ENCODE data around the gene LRRC15. TPM values are rescaled to one million over a fixed set of nuclear protein-coding genes. Genes with fewer than 3 reads are reported as not detected.

Gene LRRC15
- total RNA-seq, 2 donors from 2014 or later: 0.11 TPM; not detected in 1

- Mint-ChIP-seq H3K27ac (no peak overlapping the region), H3K4me3 (no peak overlapping the region), H3K9me3 (no peaks in the 10 kb centered on the region), H3K4me1 (peaks cover 10% of the 10 kb centered on the region), H3K36me3 (ENCODE audit: low read depth) (no peaks in the 10 kb centered on the region), H3K27me3 (ENCODE audit: insufficient read depth) (peaks cover 48% of the 10 kb centered on the region)
- WGBS, 2 experiments (ENCODE audit: insufficient coverage in 1 of 2, insufficient read length in 1 of 2): 92 to 95% methylated on average over 5 to 7 of the region's 7 CpGs
- H3K4me3 ChIP-seq (ENCODE audit: low read length): no peak overlapping the region
- no peak overlapping the region for H3K27ac ChIP-seq (ENCODE audit: low read depth, low read length)
- no peak for TF ChIP-seq CTCF (conservative IDR thresholded peaks at IDR 0.05)
- no peaks in the 10 kb centered on the region for H3K4me1 ChIP-seq (ENCODE audit: control insufficient read depth, insufficient read depth, low read length)
- peaks cover 13% of the 10 kb centered on the region for H3K27me3 ChIP-seq (ENCODE audit: control insufficient read depth, insufficient read depth, low read length, poor library complexity, severe bottlenecking)
- DNase-seq: no peak
- no peak overlapping the region for H3K9ac ChIP-seq (ENCODE audit: extremely low read depth, low read length, poor library complexity, severe bottlenecking)
- H3K36me3 ChIP-seq (ENCODE audit: control insufficient read depth, insufficient read depth, low read length): no peaks in the 10 kb centered on the region
- H3K9me3 ChIP-seq (ENCODE audit: control insufficient read depth, low read length): no peaks in the 10 kb centered on the region
Observed at GRCh38 chr3:194355379-194355778, 14.2 kb downstream of the LRRC15 start.

- H3K27ac ChIP-seq (ENCODE audit: low read depth, low read length): no peak overlapping the region
- no peaks in the 10 kb centered on the region for H3K36me3 Mint-ChIP-seq (ENCODE audit: low read depth)
- H3K9me3 ChIP-seq (ENCODE audit: control insufficient read depth, low read length): no peaks in the 10 kb centered on the region
- H3K27me3 Mint-ChIP-seq (ENCODE audit: insufficient read depth): peaks cover 38% of the 10 kb centered on the region
- H3K4me1 ChIP-seq (ENCODE audit: control insufficient read depth, insufficient read depth, low read length): no peaks in the 10 kb centered on the region
- no peak overlapping the region for H3K9ac ChIP-seq (ENCODE audit: extremely low read depth, low read length, poor library complexity, severe bottlenecking)
- H3K27ac Mint-ChIP-seq: no peak overlapping the region
- H3K4me3 Mint-ChIP-seq: no peak overlapping the region
- DNase-seq: no peak
- H3K4me1 Mint-ChIP-seq: peaks cover 14% of the 10 kb centered on the region
- WGBS, 2 experiments (ENCODE audit: insufficient coverage in 1 of 2, insufficient read length in 1 of 2): 83 to 89% methylated on average over 2 of the region's 2 CpGs
- no peak overlapping the region for H3K4me3 ChIP-seq (ENCODE audit: low read length)
- no peak for TF ChIP-seq CTCF (conservative IDR thresholded peaks at IDR 0.05)
- H3K27me3 ChIP-seq (ENCODE audit: control insufficient read depth, insufficient read depth, low read length, poor library complexity, severe bottlenecking): peaks cover 13% of the 10 kb centered on the region
- no peaks in the 10 kb centered on the region for H3K36me3 ChIP-seq (ENCODE audit: control insufficient read depth, insufficient read depth, low read length)
- no peaks in the 10 kb centered on the region for H3K9me3 Mint-ChIP-seq
Observed at GRCh38 chr3:194354315-194354714, 15.2 kb downstream of the LRRC15 start.

- no peak overlapping the region for H3K9ac ChIP-seq (ENCODE audit: extremely low read depth, low read length, poor library complexity, severe bottlenecking)
- no peaks in the 10 kb centered on the region for H3K36me3 ChIP-seq (ENCODE audit: control insufficient read depth, insufficient read depth, low read length)
- WGBS, 2 experiments (ENCODE audit: insufficient coverage in 1 of 2, insufficient read length in 1 of 2): 89 to 94% methylated on average over 9 to 10 of the region's 10 CpGs
- H3K27ac ChIP-seq (ENCODE audit: low read depth, low read length): no peak overlapping the region
- Mint-ChIP-seq H3K4me3 (no peak overlapping the region), H3K36me3 (ENCODE audit: low read depth) (no peaks in the 10 kb centered on the region), H3K9me3 (no peaks in the 10 kb centered on the region), H3K4me1 (peaks cover 6% of the 10 kb centered on the region), H3K27ac (no peak overlapping the region), H3K27me3 (ENCODE audit: insufficient read depth) (peaks cover 26% of the 10 kb centered on the region)
- no peaks in the 10 kb centered on the region for H3K4me1 ChIP-seq (ENCODE audit: control insufficient read depth, insufficient read depth, low read length)
- TF ChIP-seq CTCF (conservative IDR thresholded peaks at IDR 0.05): no peak
- H3K27me3 ChIP-seq (ENCODE audit: control insufficient read depth, insufficient read depth, low read length, poor library complexity, severe bottlenecking): peaks cover 5% of the 10 kb centered on the region
- no peak for DNase-seq
- H3K4me3 ChIP-seq (ENCODE audit: low read length): no peak overlapping the region
- no peaks in the 10 kb centered on the region for H3K9me3 ChIP-seq (ENCODE audit: control insufficient read depth, low read length)
Observed at GRCh38 chr3:194352667-194353246, 16.8 kb downstream of the LRRC15 start.

Data from endodermal cell (in vitro differentiated cells).